ENCODE data around the gene TIGIT.

DNA sequence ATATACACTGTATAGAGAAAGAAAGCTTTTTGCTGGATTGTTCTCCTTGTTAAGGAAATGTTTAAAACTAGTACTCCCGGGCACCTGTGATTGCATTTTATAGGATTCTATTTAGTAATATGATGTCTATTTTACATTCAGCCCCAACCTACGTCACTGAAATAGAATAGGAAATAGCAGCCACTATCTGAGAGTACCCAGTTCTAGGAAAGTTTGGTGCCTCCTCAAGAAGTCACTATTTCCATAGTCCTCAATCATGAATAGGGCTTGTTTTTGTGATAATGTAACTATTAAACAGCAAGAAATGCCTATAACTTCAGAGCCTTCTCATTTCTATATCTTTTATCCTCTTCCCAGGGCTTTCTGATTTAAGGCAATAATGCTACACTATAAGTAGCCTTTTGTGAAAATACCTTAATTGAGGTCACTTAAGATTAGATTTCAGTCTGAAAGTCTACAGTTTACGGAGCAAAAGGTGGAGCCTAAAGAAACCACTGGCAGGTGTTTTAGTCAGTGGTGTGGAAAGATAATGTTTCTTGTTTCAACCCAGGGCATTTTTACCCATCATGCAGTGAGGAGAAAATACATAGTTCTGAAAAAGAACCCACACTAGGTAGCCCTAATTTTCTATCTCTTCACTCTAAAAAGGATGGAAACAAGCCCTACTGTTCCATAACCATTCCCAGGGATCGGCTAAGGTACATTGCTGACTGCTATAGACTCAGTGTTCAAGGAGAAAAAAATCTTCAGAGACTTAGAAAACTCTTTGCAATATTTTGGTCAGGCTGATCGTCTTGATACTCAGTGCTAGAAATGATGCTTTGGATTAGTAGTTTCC lies 38.7 kb downstream of the TIGIT start:
- TF ChIP-seq YY1 (IDR thresholded peaks at IDR 0.05; ENCODE audit: insufficient read depth, insufficient read length) (no peak), ZNF274 (IDR thresholded peaks at IDR 0.05; ENCODE audit: low read depth, low read length) (no peak), SUZ12 (IDR thresholded peaks at IDR 0.05; ENCODE audit: extremely low read depth, insufficient read depth, insufficient read length) (no peak)
